ENCODE data around the gene DCUN1D2.
A peak's percentile ranks its signal among the peaks of the same experiment; 100 is the strongest.
"Not testable (repeated sequence)": the region's sequence is repeated elsewhere in the genome, so short reads cannot be mapped to it uniquely, and the experiment has no call there.

DCUN1D2 gene

GRCh38 chr13:113445791-113446487, 44.6 kb downstream of the DCUN1D2 start:
- DNase-seq (ENCODE audit: low spot score) = peak; percentile 67

DNA sequence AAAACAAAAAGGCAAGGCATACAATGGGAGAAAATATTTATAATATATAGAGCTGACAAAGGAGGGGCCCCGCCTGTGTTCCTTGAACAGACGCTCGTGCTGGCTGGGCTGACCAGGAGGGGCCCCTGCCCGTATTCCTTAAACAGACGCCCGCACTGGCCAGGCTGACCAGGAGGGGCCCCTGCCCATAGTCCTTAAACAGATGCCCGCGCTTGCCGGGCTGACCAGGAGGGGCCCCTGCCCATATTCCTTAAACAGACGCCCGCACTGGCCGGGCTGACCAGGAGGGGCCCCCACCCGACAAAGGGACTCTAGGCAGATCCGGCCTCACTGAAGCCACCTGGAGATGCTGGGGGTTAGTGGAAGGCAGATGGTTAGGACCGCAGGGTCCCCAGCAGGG, 46.5 kb downstream of the DCUN1D2 start:
- DNase-seq (ENCODE audit: low spot score) = no peak

DNA sequence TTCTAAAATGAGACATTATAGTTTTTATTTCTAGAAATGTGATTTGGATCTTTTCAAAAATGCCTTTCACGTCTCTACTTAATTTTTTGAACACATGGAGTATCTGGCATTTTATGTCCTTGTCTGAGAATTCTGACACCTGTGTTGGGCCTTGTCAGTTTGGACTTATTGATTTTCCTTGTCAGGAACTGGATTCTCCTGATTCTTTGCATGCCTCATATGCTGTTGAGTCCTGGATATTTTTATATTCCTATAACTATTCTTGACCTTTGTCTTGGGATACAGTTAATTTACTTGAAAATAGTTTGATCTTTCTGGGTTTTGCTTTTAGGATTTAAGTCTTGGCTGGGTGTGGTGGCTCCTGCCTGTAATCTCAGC, 47.5 kb downstream of the DCUN1D2 start:
- no peak for DNase-seq (ENCODE audit: low spot score)

GRCh38 chr13:113442354-113442984, 48.0 kb downstream of the DCUN1D2 start:
- no peak for DNase-seq (ENCODE audit: low spot score)

GRCh38 chr13:113441661-113442060, 48.9 kb downstream of the DCUN1D2 start:
- DNase-seq (ENCODE audit: low spot score) = no peak

DNA sequence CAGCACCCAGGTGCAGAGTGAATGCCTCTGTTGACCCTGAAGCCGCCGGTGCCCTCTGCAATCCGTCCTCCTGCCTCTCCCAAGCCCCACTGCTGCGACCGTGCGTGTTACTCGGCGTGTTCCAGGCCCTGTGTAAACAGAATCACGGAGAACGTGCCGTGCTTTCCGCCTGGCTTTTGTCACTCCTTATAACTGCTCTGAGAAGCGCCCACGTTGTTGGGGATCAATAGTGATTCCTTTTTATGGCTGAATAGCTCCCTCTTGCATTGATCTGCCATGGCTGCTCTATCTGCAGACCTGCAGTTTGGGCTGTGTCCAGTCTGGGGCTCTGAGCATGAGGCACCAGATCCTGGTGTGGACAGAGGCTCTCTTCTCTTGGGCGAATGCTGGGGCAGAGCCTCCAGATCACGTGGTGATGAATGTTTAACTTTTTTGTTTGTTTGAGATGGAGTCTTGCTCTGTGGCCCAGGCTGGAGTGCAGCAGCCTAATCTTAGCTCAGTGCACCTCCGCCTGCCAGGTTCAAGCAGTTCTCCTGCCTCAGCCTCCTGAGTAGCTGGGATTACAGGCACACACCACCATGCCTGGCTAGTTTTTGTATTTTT, 53.0 kb downstream of the DCUN1D2 start:
- no peak for DNase-seq (ENCODE audit: low spot score)

- not testable (repeated sequence) for DNase-seq (ENCODE audit: low spot score)
Observed at GRCh38 chr13:113436866-113437265, 53.6 kb downstream of the DCUN1D2 start.

GRCh38 chr13:113435907-113436306, 54.6 kb downstream of the DCUN1D2 start:
- not testable (repeated sequence) for DNase-seq (ENCODE audit: low spot score)

- DNase-seq (ENCODE audit: low spot score) = no peak
Observed at GRCh38 chr13:113433391-113433916, 57.1 kb downstream of the DCUN1D2 start.

- no peak for DNase-seq (ENCODE audit: low spot score)
Observed at GRCh38 chr13:113432506-113433270, 57.8 kb downstream of the DCUN1D2 start.

DNA sequence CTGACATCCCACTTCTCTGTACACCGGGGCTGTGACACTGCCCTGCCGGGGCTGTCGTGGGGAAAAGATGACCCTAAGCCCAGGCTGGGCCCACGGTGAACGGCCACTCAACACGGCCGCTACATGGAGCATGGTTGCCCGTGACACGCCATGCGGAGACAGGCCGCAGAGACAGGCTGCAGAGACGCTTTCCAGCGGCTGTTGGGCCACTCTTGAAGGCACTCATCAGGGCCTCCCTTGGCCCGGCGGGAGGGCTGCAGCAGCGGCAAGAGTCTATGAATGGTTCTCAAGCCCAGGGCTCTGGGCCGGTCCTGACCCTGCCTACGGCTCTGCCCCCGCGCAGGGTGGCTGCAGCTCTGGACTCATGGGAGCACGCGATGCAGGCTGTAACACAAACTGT, 59.3 kb downstream of the DCUN1D2 start:
- no peak for DNase-seq (ENCODE audit: low spot score)

- DNase-seq (ENCODE audit: low spot score) = no peak
Observed at GRCh38 chr13:113430378-113431110, 60.0 kb downstream of the DCUN1D2 start.

DNA sequence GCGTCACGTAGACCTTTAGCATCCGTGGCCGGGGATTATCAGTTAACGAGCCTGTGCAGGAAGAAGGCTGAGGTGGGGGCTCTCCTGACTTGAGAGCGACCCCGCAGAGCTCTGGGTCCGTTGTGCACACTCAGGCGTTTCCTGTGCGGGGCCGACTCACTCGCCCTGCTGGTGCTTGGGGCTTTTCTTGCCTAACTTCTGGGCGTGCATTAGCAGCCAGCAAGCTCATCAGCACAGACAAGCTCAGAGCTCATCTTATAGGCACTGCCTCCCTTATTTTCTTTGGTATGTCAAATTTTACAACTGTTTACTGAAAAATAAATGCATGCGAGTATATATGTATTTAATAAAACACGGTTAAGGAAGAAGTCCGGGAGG, 60.9 kb downstream of the DCUN1D2 start:
- no peak for DNase-seq (ENCODE audit: low spot score)

DNA sequence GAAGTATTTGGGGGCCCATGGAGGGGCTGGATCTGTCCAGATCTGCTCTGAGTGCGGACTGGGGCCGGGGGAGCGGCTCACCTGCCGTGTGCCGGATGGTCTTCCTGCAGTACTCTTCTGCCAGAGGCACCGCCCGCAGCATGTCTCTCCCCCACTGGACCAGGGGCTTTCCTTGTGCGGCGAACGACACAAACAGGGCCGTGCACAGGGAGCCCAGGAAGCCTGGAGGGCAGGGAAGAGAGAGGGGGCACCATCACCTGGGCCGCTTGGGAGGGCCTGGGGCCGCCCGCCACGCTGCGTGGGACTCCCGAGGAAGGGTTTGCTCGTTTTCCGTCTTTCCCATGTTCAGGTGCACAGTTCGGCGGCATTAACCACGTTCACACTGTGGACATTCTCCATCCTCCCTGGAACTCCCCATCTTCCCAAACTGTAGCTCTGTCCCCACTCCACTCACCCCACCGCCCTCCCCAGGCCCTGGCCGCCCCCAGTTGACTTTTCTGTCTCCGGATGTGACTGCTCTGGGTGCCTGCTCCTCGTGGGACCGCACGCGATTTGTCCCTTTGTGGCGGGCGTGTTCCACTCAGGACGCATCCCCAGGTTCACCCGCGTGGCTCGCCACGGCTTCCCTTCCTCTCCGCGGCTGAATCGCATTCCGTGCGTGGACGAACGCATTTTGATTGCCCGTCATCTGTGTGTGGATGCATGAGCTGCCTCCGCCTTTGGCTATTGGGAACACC, 61.5 kb downstream of the DCUN1D2 start:
- DNase-seq (ENCODE audit: low spot score) = no peak

- DNase-seq (ENCODE audit: low spot score) = no peak
Observed at GRCh38 chr13:113428469-113428865, 62.0 kb downstream of the DCUN1D2 start.

- no peak for DNase-seq (ENCODE audit: low spot score)
Observed at GRCh38 chr13:113427562-113428468, 62.7 kb downstream of the DCUN1D2 start.

GRCh38 chr13:113426591-113426986, 63.9 kb downstream of the DCUN1D2 start:
- DNase-seq (ENCODE audit: low spot score) = no peak

GRCh38 chr13:113425941-113426590, 64.4 kb downstream of the DCUN1D2 start:
- DNase-seq (ENCODE audit: low spot score) = no peak

GRCh38 chr13:113423520-113424163, 66.9 kb downstream of the DCUN1D2 start:
- no peak for DNase-seq (ENCODE audit: low spot score)
